ENCODE measurements around the gene PTGFRN. TPM values are rescaled to one million over a fixed set of nuclear protein-coding genes. Genes with fewer than 3 reads are reported as not detected.
A peak's percentile ranks its signal among the peaks of the same experiment; 100 is the strongest.
"Not testable (repeated sequence)": the region's sequence is repeated elsewhere in the genome, so short reads cannot be mapped to it uniquely, and the experiment has no call there.

The PTGFRN gene
- total and polyA plus RNA-seq, 9 of the 15 experiments (the other 6 are each of a cell fraction or from before 2014, with no cell fraction given), result 17.3 to 33.1 (median 25.7) TPM

GRCh38 chr1:116866478-116866877 is 43.2 kb upstream of the PTGFRN start:
- H3K4me2 ChIP-seq (ENCODE audit: insufficient read depth, low read length); DNase-seq (ENCODE audit: extremely low read depth in 1 of 4, low spot score in 3 of 4); H3K36me3 ChIP-seq (ENCODE audit: control insufficient read depth, insufficient read depth, low read length); BruUV-seq (replicated peaks); H3K9me1 ChIP-seq (ENCODE audit: control insufficient read depth, insufficient read depth, low read length); H3K27ac ChIP-seq (ENCODE audit: extremely low read depth, low read depth, low read length); H3K9ac ChIP-seq (ENCODE audit: insufficient read depth in 1 of 2, low read depth in 2 of 2, low read length in 2 of 2); H4K20me1 ChIP-seq (replicated peaks; ENCODE audit: control insufficient read depth, insufficient read depth, low read length); H3K4me1 ChIP-seq (replicated peaks in 1 of 2; ENCODE audit: control insufficient read depth in 2 of 2, insufficient read depth in 2 of 2, low read length in 2 of 2); CTCF ChIA-PET (ENCODE audit: low intra/inter-chr PET ratio); H3K4me3 ChIP-seq; FAIRE-seq; ATAC-seq; H2AFZ ChIP-seq (ENCODE audit: low read depth, low read length); H3K9me3 ChIP-seq (replicated peaks; ENCODE audit: control insufficient read depth, insufficient read depth, low read depth, low read length); H3K27me3 ChIP-seq (ENCODE audit: control insufficient read depth in 2 of 2, insufficient read depth in 2 of 2, low read length in 2 of 2); intact Hi-C loops (cut with micrococcal nuclease); H3K79me2 ChIP-seq (ENCODE audit: control insufficient read depth, insufficient read depth, low read length); in situ Hi-C loops (cut with MboI): not testable (repeated sequence)
- 5% methylated on average over 2 of the region's 2 CpGs for WGBS (ENCODE audit: insufficient coverage, low coverage, missing lambda C conversion rate)
- POLR2A ChIA-PET, result interaction anchor here (0.8 kb wide), 1 partner anchor 15 kb away, joined by 3 read pairs; no protein-coding TSS in a partner anchor
- TF ChIP-seq CBX5 (IDR thresholded peaks at IDR 0.05; ENCODE audit: borderline replicate concordance, low read depth), result peak; percentile 97
- TF ChIP-seq XRCC3 (IDR thresholded peaks at IDR 0.05), result peak; percentile 68; the same call in 1 of the 2 replicates
- 0 out of 2 replicates have a peak, but pooled peaks have one; percentile 38 for TF ChIP-seq BMI1 (IDR thresholded peaks at IDR 0.05; ENCODE audit: low read length)
- peak; percentile 69 for TF ChIP-seq ZNF766 (CRISPR knock-in tag; conservative IDR thresholded peaks at IDR 0.05)
- TF ChIP-seq CBX3 (IDR thresholded peaks at IDR 0.05; ENCODE audit: borderline replicate concordance in 1 of 2, low read length in 2 of 2), result peak in 1 of 2 experiments; percentile 87; a peak in 2 of 3 replicates
- peak; percentile 64 for TF ChIP-seq EP300 (IDR thresholded peaks at IDR 0.05; ENCODE audit: low read length)
- peak; percentile 98 for TF ChIP-seq TRIM28 (IDR thresholded peaks at IDR 0.05)
- peak; percentile 88; the same call in 1 of the 2 replicates for TF ChIP-seq CBX1 (IDR thresholded peaks at IDR 0.05; ENCODE audit: low read depth)
- peak; percentile 94 for TF ChIP-seq ZNF12 (CRISPR knock-in tag; IDR thresholded peaks at IDR 0.05)
- TF ChIP-seq ZNF280A (IDR thresholded peaks at IDR 0.05; ENCODE audit: low read depth, partially characterized antibody), result peak; percentile 90
- peak; percentile 36 to 81; a peak in 2 of 4 replicates for TF ChIP-seq TRIM24 (IDR thresholded peaks at IDR 0.05)
